Activated naive CD8-positive, alpha-beta T cell (primary cell): ENCODE measurements around the gene WDR88.
"Not testable (repeated sequence)": the region's sequence is repeated elsewhere in the genome, so short reads cannot be mapped to it uniquely, and the experiment has no call there.

Experiments
- H3K27ac Mint-ChIP-seq: one replicate; pipeline ENCODE4 v1.8.0; 2021; ENCODE audit warnings: mixed read lengths
- H3K27me3 Mint-ChIP-seq: one replicate; pipeline ENCODE4 v1.8.0; 2021; ENCODE audit warnings: mixed read lengths
- H3K36me3 Mint-ChIP-seq: one replicate; pipeline ENCODE4 v1.8.0; 2021; ENCODE audit warnings: mixed read lengths
- H3K4me1 Mint-ChIP-seq: one replicate; pipeline ENCODE4 v1.8.0; 2021; ENCODE audit warnings: low read depth, mixed read lengths
- H3K4me3 Mint-ChIP-seq: one replicate; pipeline ENCODE4 v1.8.0; 2021; ENCODE audit warnings: mild to moderate bottlenecking, mixed read lengths
- H3K9me3 Mint-ChIP-seq: one replicate; pipeline ENCODE4 v1.8.0; 2021; ENCODE audit warnings: low read depth, mixed read lengths

Gene WDR88

GRCh38 chr19:33174186-33174585 lies 42.3 kb downstream of the WDR88 start:
- no peaks in the 10 kb centered on the region for H3K27me3 Mint-ChIP-seq
- H3K4me1 Mint-ChIP-seq = peaks cover 44% of the 10 kb centered on the region
- peaks cover 2% of the 10 kb centered on the region for H3K9me3 Mint-ChIP-seq
- H3K4me3 Mint-ChIP-seq = no peak overlapping the region
- no peak overlapping the region for H3K27ac Mint-ChIP-seq
- H3K36me3 Mint-ChIP-seq = peaks cover under 1% of the 10 kb centered on the region

- Mint-ChIP-seq H3K27ac (no peak overlapping the region), H3K36me3 (no peaks in the 10 kb centered on the region), H3K4me1 (peaks cover 42% of the 10 kb centered on the region), H3K9me3 (no peaks in the 10 kb centered on the region), H3K27me3 (no peaks in the 10 kb centered on the region), H3K4me3 (peak overlapping the region; percentile 96)
Measured at GRCh38 chr19:33175156-33175782, 43.4 kb downstream of the WDR88 start.

GRCh38 chr19:33175886-33176669 lies 44.2 kb downstream of the WDR88 start:
- Mint-ChIP-seq H3K4me1 (peaks cover 42% of the 10 kb centered on the region), H3K9me3 (no peaks in the 10 kb centered on the region), H3K36me3 (no peaks in the 10 kb centered on the region), H3K27me3 (no peaks in the 10 kb centered on the region), H3K4me3 (peak overlapping the region; percentile 96), H3K27ac (peak overlapping the region; percentile 98)

GRCh38 chr19:33176670-33177416 lies 44.9 kb downstream of the WDR88 start:
- Mint-ChIP-seq H3K27me3 (no peaks in the 10 kb centered on the region), H3K36me3 (no peaks in the 10 kb centered on the region), H3K9me3 (no peaks in the 10 kb centered on the region), H3K27ac (peak overlapping the region; percentile 98), H3K4me1 (peaks cover 39% of the 10 kb centered on the region), H3K4me3 (peak overlapping the region; percentile 96)

- peaks cover 33% of the 10 kb centered on the region for H3K4me1 Mint-ChIP-seq
- H3K9me3 Mint-ChIP-seq = no peaks in the 10 kb centered on the region
- H3K27ac Mint-ChIP-seq = peak overlapping the region; percentile 28
- H3K27me3 Mint-ChIP-seq = no peaks in the 10 kb centered on the region
- H3K4me3 Mint-ChIP-seq = peak overlapping the region; percentile 96
- no peaks in the 10 kb centered on the region for H3K36me3 Mint-ChIP-seq
Measured at GRCh38 chr19:33177417-33177979, 45.6 kb downstream of the WDR88 start.

- peak overlapping the region; percentile 42 for H3K4me3 Mint-ChIP-seq
- peaks cover 10% of the 10 kb centered on the region for H3K4me1 Mint-ChIP-seq
- H3K27ac Mint-ChIP-seq = no peak overlapping the region
- peaks cover under 1% of the 10 kb centered on the region for H3K27me3 Mint-ChIP-seq
- H3K36me3 Mint-ChIP-seq = no peaks in the 10 kb centered on the region
- no peaks in the 10 kb centered on the region for H3K9me3 Mint-ChIP-seq
Measured at GRCh38 chr19:33186431-33187182, 54.7 kb downstream of the WDR88 start.

- H3K27ac Mint-ChIP-seq = no peak overlapping the region
- peaks cover 10% of the 10 kb centered on the region for H3K4me1 Mint-ChIP-seq
- peaks cover 5% of the 10 kb centered on the region for H3K27me3 Mint-ChIP-seq
- no peaks in the 10 kb centered on the region for H3K36me3 Mint-ChIP-seq
- no peak overlapping the region for H3K4me3 Mint-ChIP-seq
- H3K9me3 Mint-ChIP-seq = no peaks in the 10 kb centered on the region
Measured at GRCh38 chr19:33187183-33187540, 55.2 kb downstream of the WDR88 start.

GRCh38 chr19:33189453-33189852 lies 57.5 kb downstream of the WDR88 start:
- Mint-ChIP-seq H3K4me3 (no peak overlapping the region), H3K36me3 (no peaks in the 10 kb centered on the region), H3K27ac (no peak overlapping the region), H3K9me3 (no peaks in the 10 kb centered on the region), H3K27me3 (peaks cover 14% of the 10 kb centered on the region), H3K4me1 (peaks cover 10% of the 10 kb centered on the region)

GRCh38 chr19:33191092-33191491 lies 59.2 kb downstream of the WDR88 start:
- H3K36me3 Mint-ChIP-seq, H3K27ac Mint-ChIP-seq, H3K4me3 Mint-ChIP-seq, H3K9me3 Mint-ChIP-seq: not testable (repeated sequence)
- Mint-ChIP-seq H3K27me3 (peaks cover 14% of the 10 kb centered on the region), H3K4me1 (peaks cover 11% of the 10 kb centered on the region)

GRCh38 chr19:33191501-33191900 lies 59.6 kb downstream of the WDR88 start:
- Mint-ChIP-seq H3K27ac (no peak overlapping the region), H3K27me3 (peaks cover 14% of the 10 kb centered on the region), H3K4me3 (no peak overlapping the region), H3K4me1 (peaks cover 7% of the 10 kb centered on the region), H3K36me3 (no peaks in the 10 kb centered on the region), H3K9me3 (no peaks in the 10 kb centered on the region)

- Mint-ChIP-seq H3K27ac (no peak overlapping the region), H3K9me3 (no peaks in the 10 kb centered on the region)
Measured at GRCh38 chr19:33192010-33192409, 60.1 kb downstream of the WDR88 start.

GRCh38 chr19:33193269-33193864 lies 61.5 kb downstream of the WDR88 start:
- no peaks in the 10 kb centered on the region for H3K9me3 Mint-ChIP-seq
- H3K4me1 Mint-ChIP-seq = peaks cover 2% of the 10 kb centered on the region
- peak overlapping the region; percentile 75 for H3K4me3 Mint-ChIP-seq
- H3K36me3 Mint-ChIP-seq = no peaks in the 10 kb centered on the region
- H3K27me3 Mint-ChIP-seq = peaks cover 14% of the 10 kb centered on the region
- no peak overlapping the region for H3K27ac Mint-ChIP-seq

More at GRCh38 chr19:33192010-33192409, 60.1 kb downstream of the WDR88 start:
- no peak overlapping the region for H3K4me3 Mint-ChIP-seq
- H3K27me3 Mint-ChIP-seq = peaks cover 14% of the 10 kb centered on the region
- peaks cover 2% of the 10 kb centered on the region for H3K4me1 Mint-ChIP-seq
- no peaks in the 10 kb centered on the region for H3K36me3 Mint-ChIP-seq

GRCh38 chr19:33193865-33194362 lies 62.0 kb downstream of the WDR88 start, which contains the start of gene LRP3:
LRP3 (plus strand) TSS chr19:33194330; CDS start chr19:33194786, 456 bp downstream.
- no peak within 1 kb of the TSS for H3K27ac Mint-ChIP-seq
- peak within 1 kb of the TSS; percentile 75 for H3K4me3 Mint-ChIP-seq
- no peaks in the 10 kb centered on the region for H3K36me3 Mint-ChIP-seq
- no peaks in the 10 kb centered on the region for H3K9me3 Mint-ChIP-seq
- peaks cover 14% of the 10 kb centered on the region for H3K27me3 Mint-ChIP-seq
- peaks cover 2% of the 10 kb centered on the region for H3K4me1 Mint-ChIP-seq

- Mint-ChIP-seq H3K36me3 (no peaks in the 10 kb centered on the region), H3K4me3 (no peak overlapping the region), H3K27me3 (peaks cover 14% of the 10 kb centered on the region)
Measured at GRCh38 chr19:33194532-33194885, 62.6 kb downstream of the WDR88 start.

More at GRCh38 chr19:33194532-33194885, 62.6 kb downstream of the WDR88 start:
- no peak overlapping the region for H3K27ac Mint-ChIP-seq
- no peaks in the 10 kb centered on the region for H3K9me3 Mint-ChIP-seq
- peaks cover 2% of the 10 kb centered on the region for H3K4me1 Mint-ChIP-seq
